NCI-H1436 (cell line): ENCODE results near the gene MS4A13.
"Not testable (repeated sequence)": the region's sequence is repeated elsewhere in the genome, so short reads cannot be mapped to it uniquely, and the experiment has no call there.

Experiments
- DNase-seq: peaks from one replicate; lab custom pipeline; 2025; lab: John Stamatoyannopoulos, UW

The MS4A13 gene, protein sequence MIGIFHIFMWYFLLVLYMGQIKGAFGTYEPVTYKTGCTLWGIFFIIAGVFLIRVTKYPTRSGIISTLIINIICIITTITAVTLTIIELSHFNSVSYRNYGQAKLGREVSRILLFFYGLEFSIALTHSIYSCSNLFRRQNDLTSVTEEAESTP

DNA sequence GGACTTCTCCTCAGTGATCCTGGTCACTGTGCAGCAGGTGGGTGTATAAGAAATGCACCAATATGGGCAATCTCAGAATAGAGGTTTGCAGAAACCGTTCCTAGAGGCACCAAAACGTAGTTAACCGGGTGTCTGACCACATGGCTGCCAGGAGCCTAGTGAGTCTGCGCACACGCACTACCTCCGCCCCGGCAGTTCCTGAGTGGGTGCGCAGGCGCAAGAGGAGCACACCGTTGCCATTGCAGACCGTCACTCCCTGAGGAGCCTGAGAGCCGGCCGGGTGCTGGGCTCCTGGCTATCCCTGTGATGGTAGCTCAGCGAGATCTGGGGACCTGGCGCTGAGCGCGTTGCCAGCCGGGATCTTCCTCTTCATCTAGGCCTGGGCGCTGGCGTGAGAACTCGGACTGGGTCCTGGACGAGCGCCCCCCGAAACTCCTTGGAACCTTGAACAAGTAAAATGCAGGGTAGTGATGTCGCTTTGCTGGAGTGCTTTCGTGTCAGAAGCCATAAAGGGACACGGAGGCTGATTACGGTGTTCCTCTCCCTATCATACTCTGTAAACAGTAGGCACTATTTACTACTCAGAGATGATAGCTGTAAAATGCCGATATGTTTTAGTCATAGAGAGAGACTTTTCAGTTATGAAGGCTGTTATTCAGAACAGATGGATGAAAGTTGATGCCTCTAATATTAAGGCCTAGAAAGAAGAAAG, at the start of gene MS4A13:
TSS of gene MS4A13 (plus strand) at position 249 of the 712 bp plus-strand sequence. CDS start 2,692 bp downstream, outside the sequence.
- no peak for DNase-seq

DNA sequence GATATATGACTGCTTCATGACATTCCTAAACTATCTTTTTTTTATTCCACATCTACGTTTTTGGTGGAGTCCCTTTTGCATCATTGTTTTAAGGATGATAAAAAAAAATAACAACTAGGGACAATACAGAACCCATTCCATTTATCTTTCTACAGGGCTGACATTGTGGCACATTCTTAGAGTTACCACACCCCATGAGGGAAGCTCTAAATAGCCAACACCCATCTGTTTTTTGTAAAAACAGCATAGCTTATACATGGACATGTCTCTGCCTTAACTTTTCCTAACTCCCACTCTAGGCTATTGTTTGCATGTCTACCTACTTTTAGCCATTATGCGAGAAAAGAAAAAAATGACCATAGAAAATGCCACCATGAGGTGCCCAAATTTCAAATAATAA, 46.4 kb upstream of the MS4A13 start:
- no peak for DNase-seq

DNA sequence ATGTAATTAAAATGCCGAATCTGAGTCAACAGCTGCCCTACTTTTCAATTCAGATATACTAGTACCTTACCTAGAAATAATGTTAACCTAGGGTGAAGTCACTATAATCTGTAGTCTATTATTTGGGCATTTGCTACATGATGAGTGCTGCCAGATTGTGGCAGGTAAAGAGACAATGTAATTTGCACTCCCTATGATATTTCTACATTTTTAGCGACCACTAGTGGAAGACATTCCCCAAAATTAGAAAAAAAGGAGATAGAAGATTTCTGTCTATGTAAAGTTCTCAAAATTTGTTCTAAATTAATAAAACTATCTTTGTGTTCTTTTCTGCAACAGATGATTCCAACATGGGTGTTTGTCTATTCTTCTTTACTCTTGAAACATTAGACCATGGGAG, 45.5 kb upstream of the MS4A13 start:
- DNase-seq = no peak

DNA sequence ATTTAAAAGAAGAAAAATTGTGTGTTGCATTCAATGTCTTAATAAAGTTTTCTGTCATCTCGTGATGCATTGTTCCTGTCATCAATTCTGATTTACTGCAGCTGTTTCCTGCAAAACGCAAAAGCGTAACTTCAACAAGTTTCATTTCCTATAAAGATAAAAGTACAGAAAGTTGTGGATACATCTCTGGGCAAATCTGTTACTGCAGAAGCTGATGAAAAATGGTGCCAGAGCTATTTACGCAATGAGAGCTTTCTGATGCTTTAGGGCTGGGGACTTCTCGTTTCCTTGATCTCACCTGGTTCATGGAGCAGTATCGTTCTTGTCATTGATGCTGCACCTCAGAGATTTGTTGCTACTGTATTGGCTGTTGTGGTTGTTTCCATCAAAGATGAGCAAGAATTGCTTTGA, 38.2 kb upstream of the MS4A13 start:
- DNase-seq = no peak

DNA sequence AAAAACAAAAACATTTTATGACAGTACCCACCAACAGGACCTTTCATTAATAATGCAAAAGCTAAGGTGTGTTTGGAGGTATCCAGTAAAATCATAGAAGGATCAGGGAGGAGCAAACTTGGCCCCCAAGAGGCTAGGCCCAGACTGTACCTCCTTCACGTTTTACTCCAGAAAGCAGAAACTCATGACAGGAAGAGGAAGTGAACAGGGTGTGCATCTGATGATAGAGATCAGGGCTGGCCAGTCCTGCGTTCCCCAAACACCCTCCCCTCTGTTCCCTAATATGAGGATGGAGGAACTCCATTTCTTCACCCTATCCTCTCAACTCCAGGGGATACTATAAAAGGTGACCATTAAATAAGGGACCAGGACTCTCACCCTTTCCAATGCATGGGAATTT, 32.8 kb upstream of the MS4A13 start:
- no peak for DNase-seq

DNA sequence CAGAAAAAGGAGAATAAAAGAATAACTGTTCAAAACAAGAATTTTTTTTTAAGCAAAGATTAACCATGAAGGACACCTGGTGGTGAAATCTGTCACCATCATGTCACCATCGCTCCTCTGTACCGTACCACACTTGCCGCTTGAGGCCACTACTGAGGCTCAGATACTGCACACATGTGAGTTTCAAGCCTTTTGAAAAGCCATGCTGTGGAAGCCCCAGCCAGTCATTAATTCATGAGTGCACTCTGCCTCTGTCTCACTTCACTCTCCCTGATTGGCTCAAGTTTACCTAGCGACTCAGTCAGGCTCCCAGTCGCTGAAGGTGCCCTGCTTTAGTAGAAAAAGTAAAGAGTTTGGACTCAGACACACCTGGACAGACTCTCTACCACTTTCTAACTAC, 29.2 kb upstream of the MS4A13 start:
- DNase-seq = no peak

DNA sequence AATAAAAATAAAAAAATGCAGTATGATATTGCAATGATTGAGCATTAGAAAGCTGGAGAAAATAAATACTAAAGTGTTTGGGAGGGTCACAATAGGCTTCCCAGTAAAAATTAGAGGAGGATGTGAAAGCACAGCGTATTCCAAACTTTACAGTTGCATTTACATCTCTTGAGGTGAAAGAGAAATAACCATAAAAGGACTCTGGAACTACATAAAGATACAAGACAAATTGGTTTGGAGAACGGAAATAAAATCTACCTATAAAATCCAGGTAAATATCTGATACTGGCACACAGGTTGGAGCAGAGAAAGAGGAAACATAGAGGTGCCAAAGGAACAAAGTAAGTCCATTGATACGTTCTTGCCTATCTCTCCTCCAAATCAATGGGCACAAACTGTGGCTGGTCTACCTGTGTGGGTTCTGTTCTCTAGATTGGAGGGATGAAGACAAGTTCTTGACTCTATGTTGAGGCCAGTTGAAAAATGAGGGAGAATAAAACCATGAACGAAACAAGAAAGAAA, 22.6 kb upstream of the MS4A13 start, which contains the start of gene MS4A12:
TSS of gene MS4A12 (plus strand) at position 291 of the 522 bp plus-strand sequence. CDS start 4,541 bp downstream, outside the sequence.
- no peak for DNase-seq

DNA sequence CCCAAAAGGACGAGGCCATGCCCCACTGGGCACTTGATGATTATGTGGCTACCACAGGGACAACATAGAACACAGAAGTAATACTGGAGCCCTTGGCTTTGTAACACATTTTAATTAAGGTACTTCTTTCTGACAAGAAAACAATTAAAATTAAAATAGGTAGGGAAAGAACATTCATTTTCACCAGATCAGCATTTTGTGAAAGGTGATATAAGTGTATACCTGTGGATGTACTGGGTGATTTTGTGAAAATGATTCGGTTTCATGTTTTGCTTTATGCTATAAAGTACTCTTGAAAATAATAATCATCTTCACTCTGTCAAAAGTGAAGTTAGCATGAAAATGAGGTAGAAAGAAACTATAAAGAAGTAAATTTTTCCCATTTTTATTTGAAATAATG, 21.7 kb upstream of the MS4A13 start:
- DNase-seq = no peak

DNA sequence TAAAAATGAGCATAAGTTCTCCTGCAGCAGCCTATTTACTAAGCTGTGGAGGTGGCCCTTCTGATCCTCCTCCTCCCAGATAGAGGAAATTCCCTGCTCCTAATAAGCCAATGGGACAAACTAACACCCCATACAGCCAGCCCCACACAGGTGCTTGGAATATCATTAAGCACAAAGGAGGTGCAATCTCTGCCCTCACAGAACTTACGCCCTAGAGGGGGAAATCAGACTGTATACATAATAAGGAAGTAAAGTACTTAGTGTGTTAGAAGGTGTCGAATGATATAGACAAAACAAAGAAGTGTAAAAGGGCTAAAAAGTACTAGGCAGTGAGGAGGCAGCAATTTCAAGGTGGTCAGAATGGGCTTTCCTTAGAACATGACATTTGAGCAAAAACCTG, 16.8 kb upstream of the MS4A13 start:
- DNase-seq = no peak

DNA sequence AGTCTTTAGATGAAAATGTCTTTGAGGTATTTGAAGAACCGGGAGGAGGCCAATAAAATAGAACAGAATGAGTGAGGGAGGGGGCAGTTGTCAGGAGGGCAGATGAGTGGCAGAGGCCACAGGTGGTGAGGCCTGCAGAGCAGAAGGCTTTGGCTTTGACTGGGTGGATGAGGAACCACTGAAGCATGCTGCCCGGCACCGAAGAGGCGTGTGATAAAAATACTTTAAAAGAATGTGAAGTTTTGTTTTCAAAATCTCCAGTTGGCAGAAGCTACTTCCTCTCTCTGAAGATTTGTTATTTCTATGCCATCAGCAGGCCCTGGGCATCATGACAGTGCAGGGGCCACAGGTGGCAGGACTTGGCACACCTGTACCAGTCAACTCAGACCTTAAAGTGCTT, 16.3 kb upstream of the MS4A13 start:
- no peak for DNase-seq

DNA sequence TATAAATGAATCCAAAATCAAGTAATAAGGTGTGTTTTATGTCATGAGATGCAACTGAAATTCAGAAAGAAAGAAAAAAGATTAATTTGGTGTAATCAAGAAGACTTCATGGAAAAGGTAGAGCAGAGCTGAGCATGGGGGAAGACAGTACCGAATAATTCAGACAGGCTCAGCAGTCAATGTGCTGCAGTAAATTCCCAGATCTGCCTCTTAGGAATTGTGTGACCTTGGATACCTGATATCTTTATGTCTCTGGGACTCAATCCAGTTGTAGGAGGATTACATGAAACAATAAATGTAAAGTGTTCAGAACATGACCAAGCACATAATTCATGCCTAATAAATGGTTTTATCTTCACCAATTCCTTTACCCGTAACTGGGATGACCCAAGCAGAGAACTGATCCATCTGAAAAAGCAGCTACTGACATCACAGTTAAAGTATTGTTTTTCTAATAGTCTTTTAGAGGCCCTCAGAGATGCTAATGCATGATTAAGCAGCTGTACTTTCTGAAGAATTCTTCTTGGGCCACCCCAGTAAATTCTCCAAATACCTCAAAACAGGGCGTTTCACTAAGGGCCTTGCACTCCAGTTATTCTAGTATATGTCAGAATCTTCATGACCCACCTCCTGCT, 14.8 kb upstream of the MS4A13 start:
- DNase-seq = no peak

DNA sequence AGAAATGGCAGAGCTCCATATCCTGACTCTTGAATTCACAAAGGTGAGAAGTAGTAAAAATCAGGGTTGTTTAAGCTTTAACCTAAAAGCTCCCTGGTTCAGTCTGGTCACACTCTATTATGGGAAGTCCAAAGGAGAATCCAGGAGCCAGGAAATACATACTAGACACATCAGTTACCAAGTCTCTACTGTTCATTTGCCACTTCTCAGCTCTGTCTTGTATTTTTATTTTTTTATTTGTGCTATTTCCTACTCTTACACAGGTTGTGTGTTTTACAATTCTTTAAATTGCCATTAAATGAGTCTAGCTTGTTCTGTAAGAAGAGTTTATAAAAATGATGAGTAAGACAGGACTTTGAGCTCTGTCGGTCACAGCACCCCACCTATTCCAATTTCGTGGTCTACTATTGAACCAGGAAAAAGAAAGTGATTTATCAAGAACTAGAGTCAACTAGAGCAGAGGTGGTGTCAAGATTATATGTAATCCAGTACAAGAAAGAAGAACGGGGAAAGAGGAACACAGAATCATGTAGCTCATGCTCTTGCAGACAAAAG, 12.9 kb upstream of the MS4A13 start:
- no peak for DNase-seq

DNA sequence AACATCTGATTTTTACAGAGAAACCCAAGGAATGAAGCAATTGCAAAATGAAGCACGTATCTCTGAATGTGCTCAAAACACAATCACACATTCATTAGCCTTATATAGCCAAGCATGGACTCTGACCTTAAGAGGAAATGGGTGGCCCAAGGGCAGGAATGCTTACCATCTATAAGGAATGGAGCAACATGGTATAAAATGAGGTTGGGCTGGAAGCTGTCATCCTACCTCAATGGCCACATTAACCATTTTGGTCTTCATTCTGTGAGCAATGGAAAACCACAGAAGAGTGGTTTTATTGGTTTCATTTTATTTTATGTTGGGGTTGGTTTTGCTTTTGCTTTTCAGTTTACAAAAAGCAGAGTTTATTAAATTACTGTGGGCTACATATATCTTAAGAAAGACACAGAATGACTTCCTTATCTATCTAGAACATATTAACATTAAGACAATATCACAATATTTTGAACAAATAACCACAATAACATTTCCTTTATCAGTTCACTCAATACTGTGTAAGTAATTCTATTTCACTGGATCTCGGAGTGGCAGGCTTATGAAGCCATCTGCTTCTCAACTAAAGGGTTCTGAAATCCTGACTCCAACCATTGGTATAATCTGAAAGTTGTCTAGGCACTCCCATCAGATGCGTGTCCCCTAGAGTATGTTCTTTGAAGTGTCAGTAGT, 10.8 kb upstream of the MS4A13 start:
- DNase-seq = no peak

DNA sequence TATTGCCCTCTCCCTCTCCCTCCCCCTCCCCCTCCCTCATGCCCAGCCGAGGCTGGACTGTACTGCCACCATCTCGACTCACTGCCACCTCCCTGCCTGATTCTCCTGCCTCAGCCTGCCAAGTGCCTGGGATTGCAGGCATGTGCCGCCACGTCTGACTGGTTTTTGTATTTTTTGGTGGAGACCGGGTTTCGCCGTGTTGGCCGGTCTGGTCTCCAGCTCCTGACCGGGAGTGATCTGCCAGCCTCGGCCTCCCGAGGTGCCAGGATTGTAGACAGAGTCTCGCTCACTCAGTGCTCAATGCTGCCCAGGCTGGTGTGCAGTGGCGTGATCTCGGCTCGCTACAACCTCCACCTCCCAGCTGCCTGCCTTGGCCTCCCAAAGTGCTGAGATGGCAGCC, 5.6 kb upstream of the MS4A13 start:
- not testable (repeated sequence) for DNase-seq

DNA sequence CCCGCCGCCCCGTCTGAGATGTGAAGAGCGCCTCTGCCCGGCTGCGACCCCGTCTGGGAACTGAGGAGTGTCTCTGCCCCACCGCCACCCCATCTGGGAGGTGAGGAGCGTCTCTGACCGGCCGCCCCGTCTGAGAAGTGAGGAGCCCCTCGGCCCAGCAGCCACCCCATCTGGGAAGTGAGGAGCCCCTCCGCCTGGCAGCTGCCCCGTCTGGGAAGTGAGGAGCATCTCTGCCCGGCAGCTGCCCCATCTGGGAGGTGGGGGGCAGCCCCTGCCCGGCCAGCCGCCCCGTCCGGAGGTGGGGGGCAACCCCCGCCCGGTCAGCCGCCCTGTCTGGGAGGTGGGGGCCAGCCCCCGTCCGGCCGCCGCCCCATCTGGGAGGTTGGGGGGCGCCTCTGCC, 5.0 kb upstream of the MS4A13 start:
- not testable (repeated sequence) for DNase-seq

DNA sequence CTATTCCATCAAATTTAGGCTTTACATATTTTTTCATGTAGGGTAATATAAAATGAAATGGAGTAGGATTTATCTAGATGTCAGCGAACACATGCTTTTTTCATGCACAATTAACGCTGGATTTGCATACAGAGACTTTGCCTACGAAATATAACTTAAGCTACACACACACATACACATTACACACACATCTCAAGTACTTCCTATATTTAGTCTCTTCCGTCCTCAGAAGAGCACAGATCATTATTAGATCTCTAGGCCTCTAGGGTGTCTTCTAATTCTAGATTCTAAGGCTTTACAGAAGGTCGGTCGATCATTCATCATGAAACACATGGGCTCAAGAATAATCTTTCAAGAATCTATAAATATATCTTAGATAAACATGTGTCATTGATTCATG, 3.8 kb upstream of the MS4A13 start:
- DNase-seq = no peak

DNA sequence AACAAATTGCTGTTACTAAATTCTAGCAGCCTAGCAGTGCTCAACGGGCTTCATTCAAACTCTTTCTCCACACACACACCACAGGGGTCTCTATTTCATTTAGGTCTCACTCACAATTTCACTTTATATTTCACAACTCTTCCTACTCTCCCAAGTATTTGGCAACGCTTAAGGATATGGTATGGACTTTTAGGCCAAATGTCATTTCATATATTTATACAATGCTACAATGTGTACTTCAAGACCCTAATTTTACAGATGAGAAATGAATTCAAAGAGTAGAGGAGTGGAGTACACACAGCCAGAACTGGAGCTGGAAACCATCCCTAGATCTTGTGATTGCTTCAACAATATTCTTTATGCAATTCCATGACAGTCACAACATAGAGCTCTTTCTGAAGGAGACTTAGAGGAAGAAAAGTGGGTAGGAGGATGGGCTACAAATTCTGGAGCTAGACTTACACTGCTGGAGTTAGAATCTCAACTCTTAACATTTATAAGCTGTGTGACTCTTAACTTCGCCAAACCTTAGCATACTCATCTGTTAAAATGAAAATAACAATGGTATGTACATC, 2.5 kb upstream of the MS4A13 start:
- DNase-seq = no peak

DNA sequence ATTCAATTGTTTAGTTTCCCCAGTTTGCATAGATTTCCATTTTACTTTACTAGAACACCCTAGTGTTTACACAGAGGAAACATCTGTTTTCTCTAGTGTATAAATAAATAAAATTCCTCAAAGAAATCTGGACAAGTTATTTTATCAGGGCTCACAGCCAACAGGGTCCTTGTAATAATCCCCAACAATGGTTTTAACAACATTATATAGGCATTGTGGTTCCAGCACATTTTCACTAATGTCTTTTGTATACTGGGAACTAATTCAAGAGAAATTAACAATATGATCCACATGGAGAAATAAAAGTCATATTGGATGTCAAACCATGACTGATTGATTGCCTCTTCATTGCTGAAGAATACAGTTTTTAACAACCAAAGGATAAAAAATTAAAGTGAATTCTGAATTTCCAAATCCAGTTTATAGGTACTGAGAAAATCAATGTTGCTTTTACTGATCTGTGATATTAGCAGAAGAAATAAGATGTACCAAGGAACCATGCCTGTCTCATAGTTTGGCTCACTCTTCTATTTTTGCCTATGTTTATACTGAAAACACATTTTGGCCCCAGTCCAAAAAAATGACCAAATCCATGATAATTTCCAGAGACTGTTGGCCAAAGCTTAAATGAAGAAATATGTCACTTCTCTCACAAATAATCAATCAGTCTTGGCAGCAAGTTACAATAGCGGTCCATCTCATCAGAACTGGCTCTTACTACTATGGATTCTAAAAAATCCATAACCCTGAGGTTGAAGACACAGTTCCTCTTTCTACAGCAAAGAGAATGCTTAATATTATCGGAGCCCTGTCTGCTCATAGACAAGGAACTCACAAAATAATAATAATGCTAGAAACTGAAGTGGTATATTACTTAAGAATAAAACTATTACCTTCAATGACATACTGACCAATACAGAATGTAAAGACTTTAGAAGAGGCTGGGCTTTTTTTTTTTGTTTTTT, 1.4 kb upstream of the MS4A13 start:
- DNase-seq = no peak

DNA sequence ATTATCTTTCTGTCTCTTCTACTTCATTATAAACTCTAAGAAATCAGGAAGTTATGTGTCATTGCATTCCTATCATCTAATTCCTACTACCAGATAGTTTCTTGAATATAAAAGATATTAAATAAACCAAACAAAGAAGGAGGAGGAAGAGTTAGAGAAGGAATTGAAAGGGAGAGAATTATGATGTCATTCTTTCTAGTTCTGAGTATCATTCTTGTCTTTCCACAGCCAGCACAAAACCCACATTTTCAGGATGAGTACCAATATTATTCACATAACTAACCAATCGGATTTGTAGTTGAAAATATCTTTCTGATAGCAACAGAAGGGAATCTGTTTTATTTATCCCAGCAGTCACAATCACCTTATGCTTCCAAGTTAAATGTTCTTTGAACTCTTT, 13.3 kb downstream of the MS4A13 start:
- DNase-seq = no peak

DNA sequence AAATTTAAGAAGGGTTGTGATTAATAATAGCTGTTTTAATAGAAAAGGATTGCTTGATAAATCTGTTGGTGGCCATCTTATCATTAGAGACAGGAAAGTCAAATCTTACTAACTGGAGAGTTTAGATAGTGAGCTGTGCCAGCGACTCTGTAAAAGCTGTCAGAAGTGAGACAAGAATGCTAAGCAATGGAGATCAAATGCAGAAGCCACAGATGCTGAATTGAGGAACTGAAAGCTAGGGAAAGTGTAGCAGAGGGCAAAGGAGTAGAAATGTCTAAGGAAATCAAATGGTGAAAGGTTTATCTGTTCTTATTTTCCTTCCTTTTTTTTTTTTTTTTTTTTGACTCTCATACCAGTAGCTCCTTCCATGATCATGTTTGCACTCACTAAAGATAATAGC, 13.7 kb downstream of the MS4A13 start:
- DNase-seq = no peak
